Fibroblast of peridontal ligament (primary cell): ENCODE data around the gene RHAG.

Source experiments
- DNase-seq: peaks from one replicate; pipeline ENCODE4 v3.0.0-alpha.2; 2010; ENCODE audit errors: extremely low read depth

Gene RHAG

DNA sequence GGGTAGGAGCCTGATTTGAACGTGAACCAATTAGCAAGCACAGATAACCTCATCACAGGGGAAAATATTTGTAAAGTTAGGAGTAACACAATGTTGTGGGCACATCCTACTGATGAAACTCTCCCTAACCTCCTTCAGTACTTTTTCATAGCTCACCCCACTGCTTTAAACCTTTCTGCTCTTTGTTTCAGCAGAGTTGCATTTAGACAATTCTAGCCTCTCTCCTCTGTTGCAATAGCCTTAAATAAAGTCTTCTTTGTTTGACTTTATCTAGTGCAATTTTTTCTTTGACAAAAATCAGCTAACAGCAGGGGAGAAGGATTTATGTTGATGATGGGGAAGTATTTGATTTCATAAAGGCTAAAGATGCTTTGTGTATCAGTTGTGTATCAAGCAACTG, 72.1 kb downstream of the RHAG start:
- DNase-seq, result no peak

- DNase-seq, result no peak
These were observed 73.4 kb downstream of the RHAG start for GRCh38 chr6:49563006-49563886.

- DNase-seq, result no peak
These were observed 78.4 kb downstream of the RHAG start for GRCh38 chr6:49558238-49558637.

GRCh38 chr6:49557177-49557576, 79.5 kb downstream of the RHAG start:
- no peak for DNase-seq

- DNase-seq, result no peak
These were observed 80.2 kb downstream of the RHAG start for GRCh38 chr6:49556429-49556837.

DNA sequence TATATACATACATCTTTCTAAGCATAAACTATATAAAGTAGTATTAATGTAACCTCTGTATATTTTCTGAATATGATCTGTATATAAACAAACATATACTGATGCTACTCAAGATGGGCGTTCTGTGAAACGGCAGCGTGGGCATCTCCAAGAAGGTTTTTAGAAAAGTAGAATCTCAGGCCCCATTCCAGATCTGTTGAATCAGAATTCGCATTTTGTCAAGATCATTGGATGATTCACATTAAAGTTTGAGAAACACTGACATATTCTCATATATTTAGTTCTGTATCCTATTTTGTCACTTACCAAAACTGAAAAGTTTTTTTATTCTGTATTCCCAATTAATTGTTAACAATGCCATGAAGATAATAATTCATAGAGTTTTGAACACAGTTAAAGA, 80.7 kb downstream of the RHAG start:
- DNase-seq, result no peak
